GM23338 (cell line): ENCODE data around the gene GPR108. TPM values are rescaled to one million over a fixed set of nuclear protein-coding genes. Genes with fewer than 3 reads are reported as not detected.
A peak's percentile ranks its signal among the peaks of the same experiment; 100 is the strongest.

Experiments
- ATAC-seq: fragments of 200-7000 bp; cut with Tn5 transposase; 3 replicates; pipeline ENCODE4 v1.9.1; 2020
- DNase-seq: peaks from one replicate; pipeline ENCODE4 v3.0.0-alpha.2; 2015; ENCODE audit warnings: low spot score
- H2AFZ ChIP-seq: fragments of 200-600 bp; sonication (generic); 2 replicates; pipeline ENCODE4 v1.8.0; 2016; ENCODE audit warnings: antibody characterized with exemption, mild to moderate bottlenecking, moderate library complexity
- H3F3A ChIP-seq: fragments of 200-600 bp; sonication (generic); replicated peaks from 2 replicates; pipeline ENCODE4 v1.8.0; 2017; ENCODE audit warnings: antibody characterized with exemption, mixed run types, low read depth
- H3K27ac ChIP-seq: fragments of 200-600 bp; sonication (generic); 2 replicates; pipeline ENCODE4 v1.6.1; 2016; ENCODE audit warnings: low read depth
- H3K27me3 ChIP-seq: fragments of 200-600 bp; sonication (generic); 2 replicates; pipeline ENCODE4 v1.8.0; 2016; ENCODE audit warnings: mild to moderate bottlenecking, mixed run types, moderate library complexity; ENCODE audit not compliant: insufficient read depth
- H3K36me3 ChIP-seq: fragments of 200-600 bp; sonication (generic); 2 replicates; pipeline ENCODE4 v1.8.0; 2016; ENCODE audit warnings: mild to moderate bottlenecking; ENCODE audit not compliant: insufficient read depth
- H3K4me1 ChIP-seq: fragments of 200-600 bp; sonication (generic); 2 replicates; pipeline ENCODE4 v1.8.0; 2016; ENCODE audit warnings: mild to moderate bottlenecking, moderate library complexity; ENCODE audit not compliant: insufficient read depth
- H3K4me2 ChIP-seq: fragments of 200-600 bp; sonication (generic); 2 replicates; pipeline ENCODE4 v1.7.1; 2017; ENCODE audit warnings: mixed run types
- H3K4me3 ChIP-seq: fragments of 200-600 bp; sonication (generic); 2 replicates; pipeline ENCODE4 v1.6.1; 2016; ENCODE audit warnings: mixed run types
- H3K79me2 ChIP-seq: fragments of 200-600 bp; sonication (generic); replicated peaks from 2 replicates; pipeline ENCODE4 v1.8.0; 2017; ENCODE audit warnings: mild to moderate bottlenecking; ENCODE audit not compliant: insufficient read depth
- H3K9me2 ChIP-seq: fragments of 200-600 bp; sonication (generic); 2 replicates; pipeline ENCODE4 v1.8.0; 2017; ENCODE audit not compliant: insufficient read depth
- H4K20me1 ChIP-seq: fragments of 200-600 bp; sonication (generic); replicated peaks from 2 replicates; pipeline ENCODE4 v1.8.0; 2017; ENCODE audit warnings: mild to moderate bottlenecking; ENCODE audit not compliant: insufficient read depth
- H3K27ac Mint-ChIP-seq: 2 replicates; pipeline ENCODE4 v1.8.0; 2020; ENCODE audit warnings: inconsistent platforms, mild to moderate bottlenecking, moderate library complexity, mixed read lengths
- H3K27me3 Mint-ChIP-seq: 3 replicates; pipeline ENCODE4 v1.8.0; 2022; ENCODE audit warnings: low read depth, mild to moderate bottlenecking, moderate library complexity, mixed read lengths, inconsistent platforms; ENCODE audit not compliant: insufficient read depth, poor library complexity
- H3K36me3 Mint-ChIP-seq: 3 replicates; pipeline ENCODE4 v1.8.0; 2021; ENCODE audit warnings: low read depth, mild to moderate bottlenecking, inconsistent platforms, moderate library complexity, mixed read lengths
- H3K4me1 Mint-ChIP-seq: 3 replicates; pipeline ENCODE4 v1.8.0; 2020; ENCODE audit warnings: mild to moderate bottlenecking, inconsistent platforms, mixed read lengths
- H3K4me3 Mint-ChIP-seq: 3 replicates; pipeline ENCODE4 v1.8.0; 2021; ENCODE audit warnings: moderate library complexity, mild to moderate bottlenecking, inconsistent platforms, mixed read lengths
- H3K9me3 Mint-ChIP-seq: 3 replicates; pipeline ENCODE4 v1.8.0; 2020; ENCODE audit warnings: moderate library complexity, mild to moderate bottlenecking, inconsistent platforms, mixed read lengths
- CREB1 ChIP-seq: fragments of 250-450 bp; sonication (Bioruptor Pico); IDR thresholded peaks from 2 replicates; pipeline ENCODE4 v1.5.0; 2020; ENCODE audit warnings: low read depth, mild to moderate bottlenecking, moderate library complexity
- EZH2 ChIP-seq: fragments of 200-600 bp; sonication (generic); IDR thresholded peaks from one replicate; pipeline ENCODE4 v1.8.0; 2017; ENCODE audit warnings: antibody characterized with exemption, mild to moderate bottlenecking, low read depth; ENCODE audit not compliant: unreplicated experiment
- EZH2phosphoT487 ChIP-seq: fragments of 200-600 bp; sonication (generic); IDR thresholded peaks from one replicate; pipeline ENCODE4 v1.8.1; 2018; ENCODE audit warnings: antibody characterized with exemption; ENCODE audit not compliant: unreplicated experiment
- JUNB ChIP-seq: IDR thresholded peaks from one replicate; pipeline ENCODE4 v1.6.1; 2016; ENCODE audit warnings: antibody characterized with exemption; ENCODE audit not compliant: unreplicated experiment
- NANOG ChIP-seq: IDR thresholded peaks from 2 replicates; pipeline ENCODE4 v1.6.1; 2016; ENCODE audit warnings: antibody characterized with exemption, borderline replicate concordance
- POLR2AphosphoS5 ChIP-seq: IDR thresholded peaks from 2 replicates; pipeline ENCODE4 v1.6.1; 2016; ENCODE audit warnings: antibody characterized with exemption, low read depth
- STAT1 ChIP-seq: IDR thresholded peaks from one replicate; pipeline ENCODE4 v1.6.1; 2016; ENCODE audit warnings: antibody characterized with exemption; ENCODE audit not compliant: unreplicated experiment
- ZNF114 ChIP-seq: fragments of 250-450 bp; sonication (Bioruptor Pico); IDR thresholded peaks from 2 replicates; pipeline ENCODE4 v1.5.0; 2020; ENCODE audit warnings: mild to moderate bottlenecking, moderate library complexity
- ZNF331 ChIP-seq: fragments of 250-450 bp; sonication (Bioruptor Pico); IDR thresholded peaks from 2 replicates; pipeline ENCODE4 v1.5.0; 2020; ENCODE audit warnings: low read depth, mild to moderate bottlenecking, moderate library complexity
- polyA plus RNA-seq: library from polyadenylated mRNA; unstranded; fragments of >200 nt; fragmentation: Nextera tagmentation; extraction: Ambion mirVana; gene quantifications from 2 replicates; pipeline ENCODE4 v1.2.1, GENCODE V29; 2016
- total RNA-seq: library from RNA; depleted of rRNA; stranded (reverse); fragments of >200 nt; shearing (Covaris generic); gene quantifications from 2 replicates; pipeline ENCODE4 v1.2.3, GENCODE V29; 2014
- TF ChIP-seq, protein P1 (sequence below): IDR thresholded peaks from one replicate; pipeline ENCODE4 v1.6.1; 2018; ENCODE audit warnings: antibody characterized with exemption; ENCODE audit not compliant: unreplicated experiment
- TF ChIP-seq, protein P2 (sequence below): IDR thresholded peaks from 2 replicates; pipeline ENCODE4 v1.6.1; 2016; ENCODE audit warnings: antibody characterized with exemption
- TF ChIP-seq, protein P3 (sequence below): fragments of 250-450 bp; sonication (Bioruptor Pico); IDR thresholded peaks from 2 replicates; pipeline ENCODE4 v1.5.0; 2020; ENCODE audit warnings: mild to moderate bottlenecking, moderate library complexity
- TF ChIP-seq, protein P4 (sequence below), 2 experiments: fragments of 200-600 bp in 1 of 2; sonication (generic) in 1 of 2; conservative IDR thresholded peaks; 2 replicates each; pipeline versions ENCODE4 v1.5.1 to v1.6.1; 2016 to 2017; ENCODE audit warnings: antibody characterized with exemption in 2 of 2, low read depth in 2 of 2, mild to moderate bottlenecking in 2 of 2, moderate library complexity in 1 of 2

Gene GPR108
- total and polyA plus RNA-seq, 2 experiments from 2014 or later = 44.8 to 57.9 TPM

DNA sequence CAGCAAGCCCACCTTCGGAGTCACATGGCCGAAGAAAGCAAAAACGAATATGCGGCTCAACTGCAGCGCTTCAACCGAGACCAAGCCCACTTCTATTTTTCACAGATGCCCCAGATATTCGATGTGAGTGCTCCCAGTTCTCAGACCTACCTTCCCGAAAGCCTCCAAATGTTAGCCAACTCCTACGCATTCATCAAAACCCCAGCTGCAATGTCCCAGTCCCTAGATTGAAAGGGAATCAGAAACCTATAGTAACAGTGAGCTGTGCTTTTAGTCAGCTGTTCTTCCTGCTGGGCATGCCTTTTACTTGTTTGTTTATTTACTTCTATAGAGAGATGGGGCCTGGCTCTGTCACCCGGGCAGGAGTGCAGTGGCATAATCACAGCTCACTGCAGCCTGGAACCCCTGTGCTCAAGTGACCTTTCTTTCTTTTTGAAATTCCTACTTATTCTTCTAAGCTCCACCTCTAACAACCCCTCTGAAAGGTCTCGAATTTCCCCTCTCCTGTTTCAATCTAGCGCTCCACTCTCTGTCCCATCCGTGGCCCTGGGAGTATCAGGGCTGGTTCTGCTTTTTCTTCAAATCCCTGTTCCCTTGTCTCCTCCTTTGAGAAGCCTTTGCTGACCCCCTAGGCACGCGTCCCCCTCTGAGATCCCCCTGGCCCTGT, 6.5 kb upstream of the GPR108 start:
- no peak for TF ChIP-seq ZNF114 (CRISPR knock-in tag)
- TF ChIP-seq EZH2phosphoT487 = no peak
- no peak for TF ChIP-seq JUNB
- no peak for TF ChIP-seq EZH2
- TF ChIP-seq, protein P1, sequence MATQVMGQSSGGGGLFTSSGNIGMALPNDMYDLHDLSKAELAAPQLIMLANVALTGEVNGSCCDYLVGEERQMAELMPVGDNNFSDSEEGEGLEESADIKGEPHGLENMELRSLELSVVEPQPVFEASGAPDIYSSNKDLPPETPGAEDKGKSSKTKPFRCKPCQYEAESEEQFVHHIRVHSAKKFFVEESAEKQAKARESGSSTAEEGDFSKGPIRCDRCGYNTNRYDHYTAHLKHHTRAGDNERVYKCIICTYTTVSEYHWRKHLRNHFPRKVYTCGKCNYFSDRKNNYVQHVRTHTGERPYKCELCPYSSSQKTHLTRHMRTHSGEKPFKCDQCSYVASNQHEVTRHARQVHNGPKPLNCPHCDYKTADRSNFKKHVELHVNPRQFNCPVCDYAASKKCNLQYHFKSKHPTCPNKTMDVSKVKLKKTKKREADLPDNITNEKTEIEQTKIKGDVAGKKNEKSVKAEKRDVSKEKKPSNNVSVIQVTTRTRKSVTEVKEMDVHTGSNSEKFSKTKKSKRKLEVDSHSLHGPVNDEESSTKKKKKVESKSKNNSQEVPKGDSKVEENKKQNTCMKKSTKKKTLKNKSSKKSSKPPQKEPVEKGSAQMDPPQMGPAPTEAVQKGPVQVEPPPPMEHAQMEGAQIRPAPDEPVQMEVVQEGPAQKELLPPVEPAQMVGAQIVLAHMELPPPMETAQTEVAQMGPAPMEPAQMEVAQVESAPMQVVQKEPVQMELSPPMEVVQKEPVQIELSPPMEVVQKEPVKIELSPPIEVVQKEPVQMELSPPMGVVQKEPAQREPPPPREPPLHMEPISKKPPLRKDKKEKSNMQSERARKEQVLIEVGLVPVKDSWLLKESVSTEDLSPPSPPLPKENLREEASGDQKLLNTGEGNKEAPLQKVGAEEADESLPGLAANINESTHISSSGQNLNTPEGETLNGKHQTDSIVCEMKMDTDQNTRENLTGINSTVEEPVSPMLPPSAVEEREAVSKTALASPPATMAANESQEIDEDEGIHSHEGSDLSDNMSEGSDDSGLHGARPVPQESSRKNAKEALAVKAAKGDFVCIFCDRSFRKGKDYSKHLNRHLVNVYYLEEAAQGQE = no peak
- TF ChIP-seq ZNF331 = no peak
- TF ChIP-seq, protein P2, sequence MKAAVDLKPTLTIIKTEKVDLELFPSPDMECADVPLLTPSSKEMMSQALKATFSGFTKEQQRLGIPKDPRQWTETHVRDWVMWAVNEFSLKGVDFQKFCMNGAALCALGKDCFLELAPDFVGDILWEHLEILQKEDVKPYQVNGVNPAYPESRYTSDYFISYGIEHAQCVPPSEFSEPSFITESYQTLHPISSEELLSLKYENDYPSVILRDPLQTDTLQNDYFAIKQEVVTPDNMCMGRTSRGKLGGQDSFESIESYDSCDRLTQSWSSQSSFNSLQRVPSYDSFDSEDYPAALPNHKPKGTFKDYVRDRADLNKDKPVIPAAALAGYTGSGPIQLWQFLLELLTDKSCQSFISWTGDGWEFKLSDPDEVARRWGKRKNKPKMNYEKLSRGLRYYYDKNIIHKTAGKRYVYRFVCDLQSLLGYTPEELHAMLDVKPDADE = no peak
- TF ChIP-seq, protein P3, sequence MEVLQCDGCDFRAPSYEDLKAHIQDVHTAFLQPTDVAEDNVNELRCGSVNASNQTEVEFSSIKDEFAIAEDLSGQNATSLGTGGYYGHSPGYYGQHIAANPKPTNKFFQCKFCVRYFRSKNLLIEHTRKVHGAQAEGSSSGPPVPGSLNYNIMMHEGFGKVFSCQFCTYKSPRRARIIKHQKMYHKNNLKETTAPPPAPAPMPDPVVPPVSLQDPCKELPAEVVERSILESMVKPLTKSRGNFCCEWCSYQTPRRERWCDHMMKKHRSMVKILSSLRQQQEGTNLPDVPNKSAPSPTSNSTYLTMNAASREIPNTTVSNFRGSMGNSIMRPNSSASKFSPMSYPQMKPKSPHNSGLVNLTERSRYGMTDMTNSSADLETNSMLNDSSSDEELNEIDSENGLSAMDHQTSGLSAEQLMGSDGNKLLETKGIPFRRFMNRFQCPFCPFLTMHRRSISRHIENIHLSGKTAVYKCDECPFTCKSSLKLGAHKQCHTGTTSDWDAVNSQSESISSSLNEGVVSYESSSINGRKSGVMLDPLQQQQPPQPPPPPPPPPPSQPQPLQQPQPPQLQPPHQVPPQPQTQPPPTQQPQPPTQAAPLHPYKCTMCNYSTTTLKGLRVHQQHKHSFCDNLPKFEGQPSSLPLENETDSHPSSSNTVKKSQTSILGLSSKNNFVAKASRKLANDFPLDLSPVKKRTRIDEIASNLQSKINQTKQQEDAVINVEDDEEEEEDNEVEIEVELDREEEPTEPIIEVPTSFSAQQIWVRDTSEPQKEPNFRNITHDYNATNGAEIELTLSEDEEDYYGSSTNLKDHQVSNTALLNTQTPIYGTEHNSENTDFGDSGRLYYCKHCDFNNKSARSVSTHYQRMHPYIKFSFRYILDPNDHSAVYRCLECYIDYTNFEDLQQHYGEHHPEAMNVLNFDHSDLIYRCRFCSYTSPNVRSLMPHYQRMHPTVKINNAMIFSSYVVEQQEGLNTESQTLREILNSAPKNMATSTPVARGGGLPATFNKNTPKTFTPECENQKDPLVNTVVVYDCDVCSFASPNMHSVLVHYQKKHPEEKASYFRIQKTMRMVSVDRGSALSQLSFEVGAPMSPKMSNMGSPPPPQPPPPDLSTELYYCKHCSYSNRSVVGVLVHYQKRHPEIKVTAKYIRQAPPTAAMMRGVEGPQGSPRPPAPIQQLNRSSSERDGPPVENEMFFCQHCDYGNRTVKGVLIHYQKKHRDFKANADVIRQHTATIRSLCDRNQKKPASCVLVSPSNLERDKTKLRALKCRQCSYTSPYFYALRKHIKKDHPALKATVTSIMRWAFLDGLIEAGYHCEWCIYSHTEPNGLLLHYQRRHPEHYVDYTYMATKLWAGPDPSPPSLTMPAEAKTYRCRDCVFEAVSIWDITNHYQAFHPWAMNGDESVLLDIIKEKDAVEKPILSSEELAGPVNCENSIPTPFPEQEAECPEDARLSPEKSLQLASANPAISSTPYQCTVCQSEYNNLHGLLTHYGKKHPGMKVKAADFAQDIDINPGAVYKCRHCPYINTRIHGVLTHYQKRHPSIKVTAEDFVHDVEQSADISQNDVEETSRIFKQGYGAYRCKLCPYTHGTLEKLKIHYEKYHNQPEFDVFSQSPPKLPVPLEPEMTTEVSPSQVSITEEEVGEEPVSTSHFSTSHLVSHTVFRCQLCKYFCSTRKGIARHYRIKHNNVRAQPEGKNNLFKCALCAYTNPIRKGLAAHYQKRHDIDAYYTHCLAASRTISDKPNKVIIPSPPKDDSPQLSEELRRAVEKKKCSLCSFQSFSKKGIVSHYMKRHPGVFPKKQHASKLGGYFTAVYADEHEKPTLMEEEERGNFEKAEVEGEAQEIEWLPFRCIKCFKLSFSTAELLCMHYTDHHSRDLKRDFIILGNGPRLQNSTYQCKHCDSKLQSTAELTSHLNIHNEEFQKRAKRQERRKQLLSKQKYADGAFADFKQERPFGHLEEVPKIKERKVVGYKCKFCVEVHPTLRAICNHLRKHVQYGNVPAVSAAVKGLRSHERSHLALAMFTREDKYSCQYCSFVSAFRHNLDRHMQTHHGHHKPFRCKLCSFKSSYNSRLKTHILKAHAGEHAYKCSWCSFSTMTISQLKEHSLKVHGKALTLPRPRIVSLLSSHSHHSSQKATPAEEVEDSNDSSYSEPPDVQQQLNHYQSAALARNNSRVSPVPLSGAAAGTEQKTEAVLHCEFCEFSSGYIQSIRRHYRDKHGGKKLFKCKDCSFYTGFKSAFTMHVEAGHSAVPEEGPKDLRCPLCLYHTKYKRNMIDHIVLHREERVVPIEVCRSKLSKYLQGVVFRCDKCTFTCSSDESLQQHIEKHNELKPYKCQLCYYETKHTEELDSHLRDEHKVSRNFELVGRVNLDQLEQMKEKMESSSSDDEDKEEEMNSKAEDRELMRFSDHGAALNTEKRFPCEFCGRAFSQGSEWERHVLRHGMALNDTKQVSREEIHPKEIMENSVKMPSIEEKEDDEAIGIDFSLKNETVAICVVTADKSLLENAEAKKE (CRISPR knock-in tag) = no peak
- TF ChIP-seq POLR2AphosphoS5 = no peak
- TF ChIP-seq, protein P4, sequence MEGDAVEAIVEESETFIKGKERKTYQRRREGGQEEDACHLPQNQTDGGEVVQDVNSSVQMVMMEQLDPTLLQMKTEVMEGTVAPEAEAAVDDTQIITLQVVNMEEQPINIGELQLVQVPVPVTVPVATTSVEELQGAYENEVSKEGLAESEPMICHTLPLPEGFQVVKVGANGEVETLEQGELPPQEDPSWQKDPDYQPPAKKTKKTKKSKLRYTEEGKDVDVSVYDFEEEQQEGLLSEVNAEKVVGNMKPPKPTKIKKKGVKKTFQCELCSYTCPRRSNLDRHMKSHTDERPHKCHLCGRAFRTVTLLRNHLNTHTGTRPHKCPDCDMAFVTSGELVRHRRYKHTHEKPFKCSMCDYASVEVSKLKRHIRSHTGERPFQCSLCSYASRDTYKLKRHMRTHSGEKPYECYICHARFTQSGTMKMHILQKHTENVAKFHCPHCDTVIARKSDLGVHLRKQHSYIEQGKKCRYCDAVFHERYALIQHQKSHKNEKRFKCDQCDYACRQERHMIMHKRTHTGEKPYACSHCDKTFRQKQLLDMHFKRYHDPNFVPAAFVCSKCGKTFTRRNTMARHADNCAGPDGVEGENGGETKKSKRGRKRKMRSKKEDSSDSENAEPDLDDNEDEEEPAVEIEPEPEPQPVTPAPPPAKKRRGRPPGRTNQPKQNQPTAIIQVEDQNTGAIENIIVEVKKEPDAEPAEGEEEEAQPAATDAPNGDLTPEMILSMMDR (conservative IDR thresholded peaks at IDR 0.05; ENCODE audit: low read depth in 2 of 2) = no peak
- TF ChIP-seq CREB1 (CRISPR knock-in tag) = no peak
- no peak for TF ChIP-seq NANOG
- TF ChIP-seq STAT1 = no peak
- peaks cover 25% of the 10 kb centered on the region for H3K4me1 Mint-ChIP-seq
- H3K36me3 Mint-ChIP-seq = peaks cover 58% of the 10 kb centered on the region
- no peak overlapping the region for H2AFZ ChIP-seq
- H3K27ac Mint-ChIP-seq = peak overlapping the region; percentile 92
- 0 out of 2 replicates have a peak, but pooled peaks cover 4% of the 10 kb centered on the region for H3F3A ChIP-seq
- peaks cover 24% of the 10 kb centered on the region for H4K20me1 ChIP-seq
- H3K9me3 Mint-ChIP-seq = no peaks in the 10 kb centered on the region
- no peak for ATAC-seq
- no peak overlapping the region; the same call in 2 of the 3 replicates for H3K4me3 Mint-ChIP-seq
- H3K27me3 Mint-ChIP-seq = peaks cover 15% of the 10 kb centered on the region
- no peak overlapping the region for H3K4me3 ChIP-seq
- peak overlapping the region; percentile 39; the same call in 1 of the 2 replicates for H3K27ac ChIP-seq
- DNase-seq = no peak
- H3K4me2 ChIP-seq = no peak overlapping the region
- peaks cover 40% of the 10 kb centered on the region for H3K36me3 ChIP-seq
- peaks cover 12% of the 10 kb centered on the region; the same call in 1 of the 2 replicates for H3K4me1 ChIP-seq
- H3K27me3 ChIP-seq = no peaks in the 10 kb centered on the region
- peaks cover 22% of the 10 kb centered on the region for H3K79me2 ChIP-seq
- no peaks in the 10 kb centered on the region for H3K9me2 ChIP-seq
